Erythroblast (primary cell): ENCODE data around the gene CYP39A1.

ENCODE experiments used
- GATA1 ChIP-seq: IDR thresholded peaks from 2 replicates; pipeline ENCODE4 v1.6.1; 2011; ENCODE audit warnings: low read depth, mild to moderate bottlenecking, control low read depth, low read length, moderate library complexity
- POLR2A ChIP-seq: IDR thresholded peaks from 2 replicates; pipeline ENCODE4 v1.6.1; 2011; ENCODE audit warnings: mild to moderate bottlenecking, low read length

DNA sequence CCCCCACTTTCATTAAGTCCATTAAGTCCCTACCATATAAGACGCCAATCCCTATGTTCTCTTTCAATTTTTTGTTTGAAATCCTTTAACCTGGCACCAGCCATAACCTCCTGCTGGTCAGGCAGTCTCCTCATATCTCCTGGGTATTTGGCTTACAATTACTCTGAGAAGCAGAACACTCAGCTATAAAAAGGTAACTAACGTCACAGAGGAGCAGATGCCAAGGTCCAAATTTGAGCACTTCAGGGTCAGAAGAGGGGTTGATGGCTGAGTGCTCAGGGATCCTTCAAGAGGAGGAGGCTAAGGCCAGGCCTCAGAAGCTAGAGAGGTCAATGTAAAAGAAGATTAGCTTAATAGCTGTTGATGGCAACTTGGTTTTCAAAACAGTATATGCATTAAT is 139.1 kb downstream of the CYP39A1 start:
- TF ChIP-seq POLR2A (no peak), GATA1 (no peak)
